GM19395 (cell line): ENCODE data around the gene CEP70.

Source experiments
- ATAC-seq: cut with Tn5 transposase; IDR thresholded peaks from one replicate; pipeline ENCODE4 v1.9.1; 2021; ENCODE audit warnings: mild to moderate bottlenecking, moderate library complexity; ENCODE audit not compliant: unreplicated experiment

The CEP70 gene

DNA sequence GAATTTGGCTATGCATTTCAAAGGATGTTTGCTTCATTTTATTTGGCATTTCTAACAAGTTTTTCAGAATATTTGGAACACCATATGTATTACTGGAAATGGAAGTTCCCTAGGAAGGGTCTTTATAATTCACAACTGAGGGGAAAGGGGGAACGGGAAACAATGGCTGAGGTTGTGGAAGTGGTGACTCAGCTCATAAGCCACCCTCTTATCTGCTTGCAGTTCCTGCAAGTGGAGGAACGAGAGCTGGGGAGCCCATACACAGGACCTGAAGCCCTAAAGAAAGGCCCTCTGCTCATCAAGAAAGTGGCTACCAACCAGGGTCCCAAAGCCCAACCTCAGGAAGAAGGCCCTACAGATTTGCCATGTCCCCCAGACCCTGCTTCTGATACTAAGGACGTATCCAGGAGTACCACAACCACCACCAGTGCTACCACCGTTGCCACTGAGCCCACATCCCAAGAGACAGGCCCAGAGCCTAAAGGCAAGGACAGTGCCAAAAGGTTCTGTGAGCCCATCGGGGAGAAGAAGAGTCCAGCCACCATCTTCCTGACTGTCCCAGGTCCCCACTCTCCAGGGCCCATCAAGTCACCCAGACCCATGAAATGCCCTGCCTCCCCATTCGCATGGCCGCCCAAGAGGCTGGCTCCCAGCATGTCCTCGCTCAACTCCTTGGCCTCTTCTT, 121.8 kb downstream of the CEP70 start:
- no peak for ATAC-seq

DNA sequence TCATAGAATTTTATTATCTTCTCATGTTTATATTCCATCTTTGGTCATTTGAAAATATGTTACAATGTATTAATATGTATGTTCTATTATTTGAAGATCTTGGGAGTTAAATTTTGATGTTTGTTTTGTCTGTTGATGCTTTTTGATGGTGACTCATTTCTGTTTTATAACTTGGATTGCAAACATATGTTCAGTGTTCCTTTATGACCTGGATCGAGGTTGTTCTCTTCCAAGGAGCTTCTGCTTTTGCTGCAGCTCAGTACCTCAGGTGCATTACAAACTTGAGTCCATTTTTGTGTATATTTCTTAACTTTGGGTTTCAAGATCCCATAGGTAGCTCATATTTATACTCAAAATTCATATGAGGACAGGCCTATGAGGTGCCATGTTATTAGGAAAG, 122.6 kb downstream of the CEP70 start:
- no peak for ATAC-seq

DNA sequence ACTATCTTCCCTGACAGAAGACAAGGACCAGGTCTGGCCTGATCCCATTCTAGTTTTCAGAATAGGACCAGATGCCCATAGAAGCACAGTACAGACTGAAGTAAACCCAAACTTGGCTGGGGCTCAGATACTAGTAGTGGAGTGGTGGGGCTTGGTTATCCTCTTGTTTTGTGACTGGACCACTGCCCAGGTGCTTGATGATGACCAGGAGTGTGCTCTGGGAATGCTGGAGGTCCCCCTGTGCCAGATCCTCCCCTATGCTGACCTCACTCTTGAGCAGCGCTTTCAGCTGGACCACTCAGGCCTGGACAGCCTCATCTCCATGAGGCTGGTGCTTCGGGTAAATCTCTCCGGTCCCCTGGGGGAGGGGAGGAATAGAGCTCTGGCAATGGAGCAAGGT, 123.4 kb downstream of the CEP70 start:
- ATAC-seq = no peak

DNA sequence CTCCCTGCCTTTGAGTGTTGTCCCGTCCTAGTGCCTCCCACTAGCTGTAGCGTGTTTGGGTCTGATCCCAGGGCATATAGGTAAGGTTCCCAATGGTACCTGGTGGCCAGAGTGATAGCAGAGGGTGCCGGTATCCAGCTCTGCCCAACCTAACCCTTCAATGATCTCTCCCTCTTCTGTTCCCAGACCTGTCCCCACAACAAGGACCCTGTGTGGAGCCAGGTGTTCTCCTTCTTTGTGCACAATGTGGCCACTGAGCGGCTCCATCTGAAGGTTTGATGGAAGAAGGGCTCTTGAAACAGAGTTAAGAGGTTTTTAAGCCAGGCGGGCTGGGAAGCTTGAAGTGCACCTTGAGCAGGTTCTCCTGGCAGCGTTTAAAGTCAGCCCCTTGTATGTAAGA, 124.2 kb downstream of the CEP70 start:
- ATAC-seq = no peak

DNA sequence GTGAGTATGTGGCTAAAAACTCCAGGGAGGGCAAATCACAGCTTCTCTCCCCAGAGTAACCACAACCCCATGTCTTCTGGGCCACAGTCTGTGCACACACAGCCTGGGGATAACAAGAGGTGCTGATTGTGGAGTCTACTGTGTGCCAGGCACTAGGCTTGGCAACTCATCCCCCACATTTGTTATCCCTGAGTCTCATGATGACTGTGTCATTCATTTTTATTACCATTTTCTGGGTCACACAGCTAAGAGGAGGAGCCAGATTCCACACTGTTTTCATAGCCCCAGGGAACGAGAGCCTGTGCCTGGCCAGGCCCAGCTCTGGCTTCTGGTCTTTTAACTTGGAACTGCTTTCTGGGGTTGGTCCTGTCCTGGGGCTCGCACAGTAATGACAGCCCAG, 125.2 kb downstream of the CEP70 start:
- no peak for ATAC-seq

DNA sequence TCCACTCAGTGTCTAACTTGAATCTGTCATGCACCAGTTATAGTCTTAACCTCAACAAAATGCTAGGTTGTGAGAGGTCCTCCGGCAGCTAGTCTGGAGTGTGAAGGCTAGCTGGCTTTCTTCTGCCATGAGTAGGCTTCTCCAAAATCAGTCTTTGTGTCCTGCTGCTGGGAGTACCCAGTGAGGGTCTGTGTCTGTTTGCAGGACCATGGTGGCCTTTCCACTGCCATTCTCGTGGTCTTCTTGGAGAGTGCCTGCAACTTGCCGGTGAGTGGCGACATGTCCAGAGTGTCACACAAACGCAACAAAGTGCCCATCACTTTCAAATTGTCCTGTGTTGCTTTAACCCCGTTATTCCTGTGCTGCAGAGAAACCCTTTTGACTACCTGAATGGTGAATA, 125.6 kb downstream of the CEP70 start:
- no peak for ATAC-seq

DNA sequence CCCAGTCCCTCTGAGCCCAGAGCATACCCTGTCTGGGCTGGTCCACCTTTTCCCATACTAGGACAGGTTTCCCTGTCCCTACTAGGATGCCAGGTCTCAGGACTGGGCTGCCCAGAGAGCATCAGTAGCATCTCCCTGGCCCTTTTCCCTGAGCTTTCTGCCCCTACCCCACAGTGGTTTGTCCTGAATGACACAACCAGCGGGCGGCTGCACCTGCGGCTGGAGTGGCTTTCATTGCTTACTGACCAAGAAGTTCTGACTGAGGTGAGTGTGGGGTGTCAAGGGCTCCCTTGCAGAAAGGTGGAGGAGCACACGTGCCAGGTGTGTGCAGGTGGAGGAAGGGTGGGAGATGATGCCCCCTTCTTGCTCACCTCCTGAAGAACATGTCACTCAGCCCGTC, 126.1 kb downstream of the CEP70 start:
- no peak for ATAC-seq

DNA sequence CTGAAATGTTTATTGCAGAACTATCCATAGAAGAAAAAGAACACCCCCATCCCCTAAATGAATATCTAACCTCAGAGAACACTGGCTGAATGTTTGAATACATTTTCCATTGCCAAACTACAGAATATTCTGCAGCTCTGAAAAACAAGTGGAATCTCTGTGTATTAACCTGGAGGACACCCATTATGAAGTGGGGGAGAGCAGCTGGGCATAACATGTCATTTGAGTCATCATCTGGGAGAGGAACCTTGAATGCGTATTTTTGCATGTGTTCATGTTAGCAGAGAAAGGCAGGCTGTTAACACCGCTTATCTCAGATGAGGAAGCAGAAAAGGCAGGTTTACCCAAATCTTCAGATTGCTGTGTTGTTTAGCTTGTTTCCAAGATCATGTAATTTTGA, 128.1 kb downstream of the CEP70 start:
- ATAC-seq = no peak

DNA sequence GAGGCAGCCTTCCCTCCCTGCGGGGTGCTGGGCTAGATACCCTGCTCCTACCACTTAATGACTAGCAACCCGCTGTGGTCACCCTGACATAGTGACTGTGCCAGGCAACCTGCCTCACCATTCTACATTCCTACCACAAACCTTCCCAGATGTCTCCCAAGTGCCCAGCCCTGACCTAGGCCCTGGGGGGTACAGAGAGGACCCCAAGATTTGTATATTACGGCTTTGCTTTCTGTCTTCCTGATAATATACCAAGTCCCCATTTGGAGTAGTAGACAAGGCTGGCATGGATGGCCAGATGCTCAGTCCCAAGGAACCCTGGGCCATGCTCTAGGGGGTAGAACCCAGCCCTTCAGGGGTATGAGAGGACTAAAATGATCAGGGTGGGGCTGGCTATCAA, 128.6 kb downstream of the CEP70 start:
- no peak for ATAC-seq

DNA sequence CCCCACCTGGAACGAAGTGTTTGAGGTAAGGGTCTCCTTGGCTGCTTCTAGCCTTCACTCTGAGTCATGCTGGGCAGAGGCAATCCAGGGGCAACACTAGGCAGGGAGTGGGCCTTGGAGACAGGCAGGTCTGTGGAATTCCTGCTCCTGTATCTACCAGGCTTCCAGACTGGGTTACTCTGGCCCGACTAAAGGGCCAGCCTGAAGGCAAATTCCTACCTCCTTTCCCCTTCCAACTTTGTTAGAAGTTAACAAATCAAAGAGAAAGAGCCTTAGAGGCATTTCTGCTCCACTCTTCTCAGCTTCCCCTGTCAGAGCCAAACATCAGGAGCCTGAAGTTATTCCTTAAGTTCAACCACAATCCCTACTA, 129.6 kb downstream of the CEP70 start:
- no peak for ATAC-seq

DNA sequence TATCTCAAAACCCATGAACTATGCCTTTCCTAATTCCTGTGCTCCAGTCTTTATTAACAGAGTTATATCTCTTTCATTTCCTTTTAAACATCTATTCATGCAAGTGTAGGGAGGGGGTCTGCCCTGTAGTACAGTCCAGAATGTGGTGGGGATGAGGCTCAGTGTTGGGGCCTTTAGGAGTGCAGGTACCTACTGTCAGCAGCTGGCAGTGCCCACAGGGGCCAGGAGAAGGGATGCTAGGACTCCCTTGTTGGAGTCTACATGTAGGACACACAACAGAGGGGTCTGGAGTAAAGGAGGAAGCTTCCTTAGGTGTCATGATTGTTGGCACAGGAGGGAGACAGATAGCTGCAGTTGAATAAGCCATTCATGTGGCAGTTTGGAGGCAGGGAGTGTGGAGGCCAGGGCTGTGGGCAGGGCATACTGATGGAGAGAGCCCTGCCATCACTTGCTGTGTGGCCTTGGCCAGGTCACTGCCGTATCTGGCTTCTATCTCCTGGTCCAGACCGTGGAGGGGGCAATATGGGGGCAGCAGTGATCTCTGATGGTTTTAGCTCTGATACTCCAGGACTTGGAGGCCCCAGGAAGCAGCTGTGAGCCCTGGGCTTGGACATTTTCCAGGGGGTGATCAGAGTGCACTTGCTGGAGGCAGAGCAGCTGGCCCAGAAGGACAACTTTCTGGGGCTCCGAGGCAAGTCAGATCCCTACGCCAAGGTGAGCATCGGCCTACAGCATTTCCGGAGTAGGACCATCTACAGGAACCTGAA, 130.2 kb downstream of the CEP70 start:
- no peak for ATAC-seq

DNA sequence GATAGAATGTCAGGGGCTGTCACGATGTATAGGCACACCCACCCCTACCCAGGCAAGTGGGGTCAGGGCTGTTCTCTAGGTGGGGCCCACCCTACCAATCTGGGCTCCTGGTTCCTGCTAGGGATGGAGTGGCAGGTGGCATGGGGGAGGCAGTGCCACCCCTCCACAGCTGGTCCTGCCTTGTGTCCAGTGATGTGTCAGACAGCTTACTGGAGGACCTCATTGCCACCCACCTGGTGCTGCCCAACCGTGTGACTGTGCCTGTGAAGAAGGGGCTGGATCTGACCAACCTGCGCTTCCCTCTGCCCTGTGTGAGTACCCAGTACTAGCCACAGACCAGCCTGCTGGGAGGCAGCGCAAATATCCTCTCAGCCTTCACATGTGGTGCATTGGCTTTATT, 132.2 kb downstream of the CEP70 start:
- ATAC-seq = no peak

DNA sequence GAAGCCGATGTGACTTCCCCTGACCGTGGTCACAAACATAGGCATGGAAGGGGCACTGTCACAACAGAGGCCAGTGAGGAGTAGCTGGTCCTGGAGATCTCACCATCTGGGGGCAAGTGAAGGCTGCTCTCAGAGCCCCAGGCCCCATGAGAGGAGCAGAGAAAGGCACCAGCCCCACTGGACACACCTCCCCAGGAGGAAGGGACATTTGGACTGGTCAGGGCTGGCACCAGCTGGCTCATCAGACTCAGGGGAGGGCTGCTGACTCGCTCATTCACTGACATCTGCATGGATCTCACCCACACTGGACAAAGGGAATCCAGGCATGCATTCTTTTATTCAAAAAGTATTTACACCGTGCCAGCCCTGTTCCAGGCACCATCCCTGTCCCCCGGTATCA, 132.8 kb downstream of the CEP70 start:
- ATAC-seq = no peak

DNA sequence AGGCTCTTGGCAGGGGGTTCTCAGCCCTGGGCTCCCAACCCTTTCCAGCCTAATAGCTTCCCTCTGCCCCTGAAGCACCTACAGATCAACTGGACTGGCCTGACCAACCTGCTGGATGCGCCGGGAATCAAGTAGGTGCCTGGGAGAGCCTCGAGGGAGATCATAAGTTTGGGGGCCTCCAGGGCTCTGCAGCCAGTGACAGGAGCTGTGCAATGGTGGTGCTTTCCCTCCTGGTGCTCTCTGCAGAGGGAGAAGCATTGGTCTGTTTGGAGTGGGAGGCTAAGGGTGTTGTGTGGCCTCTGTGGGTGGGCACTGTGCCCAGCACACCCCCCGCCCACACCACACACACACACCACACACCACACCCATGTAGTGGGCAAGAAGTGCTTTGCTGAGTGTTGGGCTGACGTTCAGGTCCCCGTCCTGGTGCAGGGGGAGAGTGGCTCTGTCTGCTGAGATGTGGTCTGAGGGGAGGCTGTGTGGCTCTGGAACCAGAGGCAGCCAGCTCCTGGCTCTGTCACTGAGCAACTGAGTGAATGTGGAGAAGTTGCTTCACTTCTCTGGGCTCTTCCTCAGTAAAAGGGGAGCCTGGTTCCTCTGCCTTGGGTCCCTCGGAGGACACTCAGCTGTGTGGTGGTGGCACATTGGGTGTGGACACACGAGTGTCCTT, 133.4 kb downstream of the CEP70 start:
- ATAC-seq = no peak

DNA sequence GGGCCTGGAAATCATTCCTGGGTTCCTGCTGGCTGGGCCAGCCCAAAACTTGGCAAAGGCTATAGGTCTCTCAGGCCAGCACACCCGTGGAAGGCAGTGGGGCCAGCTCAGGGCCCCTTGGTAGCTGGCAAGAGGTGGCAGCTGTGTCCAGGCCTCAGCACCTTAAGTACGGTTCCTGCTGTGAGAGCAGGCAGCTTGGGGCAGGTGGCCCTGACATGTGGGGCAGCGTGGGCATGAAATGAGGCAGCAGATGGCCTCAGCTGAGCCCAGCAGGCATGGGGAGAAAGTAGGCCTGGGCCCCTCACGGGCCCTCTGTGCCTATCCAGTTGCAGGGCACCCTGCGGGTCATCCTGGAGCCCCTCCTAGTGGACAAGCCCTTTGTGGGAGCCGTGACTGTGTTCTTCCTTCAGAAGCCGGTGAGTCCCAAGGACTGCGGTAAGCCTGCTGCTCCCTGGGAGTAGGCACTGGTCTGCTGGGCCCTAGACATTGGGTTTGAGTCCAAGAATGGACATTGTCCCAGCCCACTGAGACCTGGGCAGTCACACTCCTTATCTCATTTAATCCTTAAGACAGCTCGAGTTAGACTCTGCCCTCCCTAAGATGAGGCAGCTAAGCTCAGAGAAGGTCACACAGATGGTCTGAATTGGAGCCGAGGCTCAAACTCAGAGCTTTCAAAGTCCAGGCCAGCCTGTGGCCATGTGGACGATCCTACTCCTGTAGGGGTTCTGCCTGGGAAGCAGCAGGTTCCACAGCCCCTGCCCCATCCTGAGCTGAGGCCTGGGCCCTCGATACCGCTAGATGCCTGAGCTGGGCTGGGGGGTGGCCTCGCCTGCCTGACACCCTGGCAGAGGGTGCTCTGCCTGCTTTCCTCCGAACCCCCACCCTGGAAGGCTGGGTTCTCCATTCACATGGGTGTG, 134.2 kb downstream of the CEP70 start:
- ATAC-seq = no peak

DNA sequence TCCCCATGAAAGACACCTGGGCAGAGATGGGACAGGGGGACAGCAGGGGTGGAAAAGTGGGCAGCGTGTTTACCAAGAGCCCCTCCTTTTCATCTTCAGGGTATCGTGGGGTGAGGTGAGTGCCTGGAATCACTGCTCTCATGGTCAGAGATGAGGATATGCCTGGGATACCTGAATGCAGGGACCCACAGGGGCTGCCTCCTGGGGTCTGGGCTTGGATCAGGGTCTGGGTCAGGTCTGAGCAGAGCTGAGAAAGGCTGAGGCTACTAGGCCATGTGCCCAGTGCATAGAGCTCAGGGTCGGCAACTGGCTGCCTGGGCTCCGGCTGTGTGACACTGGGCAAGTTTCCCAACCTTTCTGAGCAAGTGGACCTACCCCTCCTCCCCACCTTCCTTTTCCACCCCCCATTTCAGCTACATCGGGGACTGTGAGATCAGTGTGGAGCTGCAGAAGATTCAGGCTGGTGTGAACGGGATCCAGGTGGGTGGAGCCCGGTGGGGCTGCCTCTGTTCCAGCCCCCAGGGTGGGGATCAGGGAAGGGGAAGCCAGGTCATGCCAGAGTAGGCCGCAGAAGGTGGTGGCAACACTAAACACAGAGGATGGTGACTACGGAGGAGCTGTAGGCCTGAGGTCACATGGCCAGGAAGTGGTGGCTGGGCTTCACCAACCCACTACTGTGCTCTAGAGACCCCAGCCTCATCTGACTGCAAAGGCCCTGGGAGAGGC, 135.1 kb downstream of the CEP70 start:
- ATAC-seq = no peak

DNA sequence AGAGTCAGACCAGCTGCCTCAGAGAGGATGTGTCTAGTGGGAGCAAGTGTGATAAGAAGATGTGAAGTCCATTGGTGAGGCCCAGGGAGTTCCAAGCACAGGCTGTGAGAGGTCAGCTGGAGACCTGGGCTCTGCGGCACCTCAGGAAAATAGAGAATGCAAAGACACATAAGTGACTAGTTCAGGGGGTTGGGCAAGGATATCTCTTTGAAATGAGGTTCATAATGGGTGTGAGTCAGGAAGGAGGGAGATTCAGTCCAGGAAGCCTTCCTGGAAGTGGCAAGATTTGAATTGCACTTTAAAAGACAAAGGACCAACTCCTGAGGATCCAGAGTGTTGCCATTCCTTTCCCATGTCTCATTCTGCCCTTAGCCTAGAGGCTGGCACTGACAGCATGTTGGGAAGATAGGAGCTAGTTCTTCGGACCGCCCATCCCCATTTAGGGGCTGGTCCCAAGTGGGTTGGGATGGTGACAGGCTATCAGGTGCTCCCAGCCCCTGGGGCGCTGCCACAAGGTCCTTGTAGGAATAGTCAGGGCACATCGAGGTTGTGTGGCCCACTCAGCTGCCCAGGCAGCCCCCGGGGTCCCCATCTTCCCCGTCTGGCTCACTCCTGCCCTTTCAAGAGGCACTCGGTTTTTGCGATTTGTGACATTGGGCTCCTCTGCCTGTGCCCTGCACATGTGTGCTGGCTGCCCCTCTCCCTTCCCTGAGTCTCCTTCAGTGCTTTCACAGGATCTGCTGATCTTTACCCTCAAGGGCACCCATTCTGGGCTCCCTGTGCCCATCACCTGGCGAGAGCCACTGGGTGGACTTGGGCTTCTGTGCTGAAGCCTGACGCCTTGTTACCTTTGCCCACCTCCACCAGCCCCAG, 136.0 kb downstream of the CEP70 start:
- no peak for ATAC-seq

DNA sequence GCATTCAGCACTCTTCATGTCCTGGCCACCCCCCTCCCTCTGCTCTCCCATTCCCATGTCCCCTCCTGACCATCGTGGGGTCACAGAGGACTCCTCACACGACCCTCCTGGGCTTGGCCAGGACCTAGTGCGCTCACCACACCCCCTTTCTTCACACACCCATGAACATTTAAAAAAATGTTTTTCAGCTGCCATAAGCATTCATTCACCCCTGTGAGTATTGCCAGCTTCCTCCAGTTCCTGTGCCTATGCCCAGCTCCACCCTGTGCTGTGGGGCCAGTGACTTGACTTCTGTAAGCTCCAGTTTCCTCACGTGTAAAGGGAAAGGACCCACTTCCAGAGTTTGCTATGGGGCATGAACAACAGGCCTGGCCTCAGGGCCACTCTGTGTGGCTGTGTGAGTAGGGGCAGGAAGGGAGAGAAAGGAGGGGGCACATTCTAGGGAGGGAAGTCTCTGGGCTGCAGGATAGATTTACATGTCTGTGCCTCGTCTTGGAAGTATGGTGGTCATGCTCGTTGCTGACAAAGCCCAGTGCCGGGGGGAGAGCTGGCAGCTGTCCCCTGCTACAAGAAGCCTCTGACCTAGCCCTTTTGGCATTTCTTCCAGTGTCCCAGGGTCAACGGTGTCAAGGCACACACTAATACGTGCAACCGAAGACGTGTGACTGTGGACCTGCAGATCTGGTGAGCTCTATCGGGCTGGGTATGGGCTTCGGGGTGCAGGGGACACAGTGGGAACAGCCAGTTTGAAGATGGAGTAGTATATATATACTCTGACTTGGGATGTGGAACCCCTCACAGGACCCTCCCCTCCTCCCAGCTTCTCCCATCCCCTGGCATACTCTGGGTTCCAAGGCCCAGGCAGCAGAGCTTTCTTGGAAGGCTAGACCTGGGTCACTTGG, 136.8 kb downstream of the CEP70 start:
- ATAC-seq = no peak
